NCI-H2196 treated with DMSO at 0.1 percent for 48 hours (cell line): ENCODE results near the gene SLC38A7.
"Not testable (repeated sequence)": the region's sequence is repeated elsewhere in the genome, so short reads cannot be mapped to it uniquely, and the experiment has no call there.

Experiments
- DNase-seq: peaks from one replicate; lab custom pipeline; 2025; ENCODE audit not compliant: unreplicated experiment; lab: John Stamatoyannopoulos, UW

The SLC38A7 gene

DNA sequence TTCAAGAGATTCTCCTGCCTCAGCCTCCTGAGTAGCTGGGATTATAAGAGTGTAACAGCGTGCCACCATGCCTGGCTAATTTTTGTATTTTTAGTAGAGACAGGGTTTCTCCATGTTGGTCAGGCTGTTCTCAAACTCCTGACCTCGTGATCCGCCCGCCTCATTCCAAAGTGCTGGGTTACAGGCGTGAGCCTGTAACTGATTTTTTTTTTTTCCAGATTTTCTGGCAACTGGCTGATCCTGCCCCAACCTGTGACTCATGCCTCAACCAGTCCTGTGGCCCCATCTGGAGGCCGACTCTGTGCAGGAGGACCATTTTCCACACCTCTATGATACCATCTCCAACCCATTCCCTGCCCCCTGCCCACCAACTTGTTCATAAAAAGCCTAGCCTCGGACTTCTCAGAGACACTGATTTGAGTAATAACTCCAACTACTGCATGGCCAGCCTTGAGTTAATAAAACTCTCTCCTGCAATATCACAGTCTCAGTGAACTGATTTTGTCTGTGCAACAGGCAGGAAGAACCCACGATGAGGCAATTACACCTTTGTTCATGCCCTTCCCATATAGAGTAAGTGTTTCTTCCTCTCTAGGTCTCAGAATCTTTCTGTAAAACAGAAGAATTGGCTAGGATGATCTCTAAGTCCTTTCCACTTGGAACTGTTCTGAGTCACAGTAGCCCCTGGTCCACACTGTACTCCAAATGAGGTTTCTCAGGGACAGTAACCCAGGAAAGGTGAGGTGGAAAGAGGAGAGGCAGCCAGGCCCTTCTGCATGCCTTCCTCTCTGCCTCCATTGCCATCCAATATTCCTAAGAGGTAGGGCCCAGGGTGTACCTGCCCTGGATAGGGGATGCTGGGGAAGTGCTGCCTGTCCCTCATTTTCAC lies 46.2 kb downstream of the SLC38A7 start:
- DNase-seq: no peak

DNA sequence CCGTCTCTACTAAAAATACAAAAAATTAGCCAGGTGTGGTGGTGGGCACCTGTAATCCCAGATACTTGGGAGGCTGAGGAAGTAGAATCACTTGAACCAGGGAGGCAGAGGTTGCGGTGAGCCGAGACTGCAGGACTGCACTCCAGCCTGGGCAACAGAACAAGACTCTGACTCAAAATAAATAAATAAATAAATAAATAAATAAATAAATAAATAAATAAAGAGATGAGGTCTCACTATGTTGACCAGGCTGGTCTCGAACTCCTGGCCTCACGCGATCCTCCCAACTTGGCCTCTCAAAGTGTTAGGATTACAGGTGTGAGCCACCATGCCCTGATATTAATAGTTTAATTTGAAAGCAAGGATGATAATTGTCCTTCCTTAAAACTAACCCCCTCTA lies 47.5 kb downstream of the SLC38A7 start:
- DNase-seq: not testable (repeated sequence)

DNA sequence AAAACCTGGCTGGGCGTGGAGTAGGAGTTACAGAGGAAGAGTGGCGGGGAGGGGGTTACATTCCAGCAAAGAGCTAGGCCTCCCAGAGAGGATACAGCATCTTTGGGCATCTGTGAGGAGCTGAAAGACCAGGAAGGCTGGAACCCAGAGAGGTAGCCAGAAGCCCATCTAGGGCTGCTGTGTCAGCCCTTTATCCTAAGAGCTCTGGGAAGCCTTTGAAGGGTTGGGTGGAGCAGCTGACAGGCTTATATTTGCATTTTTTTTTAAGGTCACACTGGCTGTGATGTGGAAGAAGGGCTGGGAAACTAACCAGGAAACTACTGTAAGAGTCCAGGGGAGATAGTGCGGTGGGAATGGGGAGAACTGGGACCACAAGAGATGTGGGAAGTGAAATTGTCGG lies 48.1 kb downstream of the SLC38A7 start:
- DNase-seq: no peak

DNA sequence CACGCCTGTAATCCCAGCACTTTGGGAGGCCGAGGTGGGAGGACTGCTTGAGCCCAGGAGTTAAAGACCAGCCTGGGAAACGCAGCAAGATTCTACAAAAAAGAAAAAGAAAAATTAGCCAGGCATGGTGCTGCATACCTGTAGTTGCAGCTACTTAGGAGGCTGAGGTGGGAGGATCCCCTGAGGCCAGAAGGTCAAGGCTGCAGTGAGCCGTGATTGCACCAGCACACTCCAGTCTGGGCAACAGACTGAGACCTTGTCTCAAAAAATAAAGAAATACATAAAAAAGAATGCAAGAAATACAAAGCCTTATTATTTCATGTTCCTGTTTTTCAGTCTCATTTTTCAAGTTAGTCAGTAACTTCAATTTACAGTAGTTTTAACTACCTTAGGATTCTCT lies 49.1 kb downstream of the SLC38A7 start:
- no peak for DNase-seq

DNA sequence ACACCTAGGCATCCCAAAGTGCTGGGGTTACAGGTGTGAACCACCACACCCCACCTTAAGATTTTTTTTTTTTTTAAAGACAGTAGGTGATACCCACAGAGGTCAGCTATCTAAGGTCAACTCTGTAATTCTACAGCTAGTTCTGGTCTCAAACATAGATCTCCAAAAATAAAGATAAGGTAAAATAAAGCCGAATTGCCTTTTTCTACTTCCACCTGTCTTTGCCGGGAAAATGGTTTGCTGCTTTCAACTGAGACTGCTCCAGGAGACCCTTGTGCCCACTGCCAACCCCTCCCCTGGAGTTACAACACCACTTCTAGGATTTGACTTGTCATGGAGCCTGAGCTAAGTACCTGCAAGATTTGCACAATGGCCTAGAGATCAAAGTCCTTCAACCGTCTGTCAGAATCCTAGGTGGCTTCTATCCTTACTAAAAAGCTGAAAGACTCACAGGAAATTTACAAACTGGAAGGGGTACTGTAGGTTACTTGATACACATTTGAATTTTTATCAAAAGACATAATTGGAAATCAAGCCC lies 50.2 kb downstream of the SLC38A7 start:
- DNase-seq: no peak

DNA sequence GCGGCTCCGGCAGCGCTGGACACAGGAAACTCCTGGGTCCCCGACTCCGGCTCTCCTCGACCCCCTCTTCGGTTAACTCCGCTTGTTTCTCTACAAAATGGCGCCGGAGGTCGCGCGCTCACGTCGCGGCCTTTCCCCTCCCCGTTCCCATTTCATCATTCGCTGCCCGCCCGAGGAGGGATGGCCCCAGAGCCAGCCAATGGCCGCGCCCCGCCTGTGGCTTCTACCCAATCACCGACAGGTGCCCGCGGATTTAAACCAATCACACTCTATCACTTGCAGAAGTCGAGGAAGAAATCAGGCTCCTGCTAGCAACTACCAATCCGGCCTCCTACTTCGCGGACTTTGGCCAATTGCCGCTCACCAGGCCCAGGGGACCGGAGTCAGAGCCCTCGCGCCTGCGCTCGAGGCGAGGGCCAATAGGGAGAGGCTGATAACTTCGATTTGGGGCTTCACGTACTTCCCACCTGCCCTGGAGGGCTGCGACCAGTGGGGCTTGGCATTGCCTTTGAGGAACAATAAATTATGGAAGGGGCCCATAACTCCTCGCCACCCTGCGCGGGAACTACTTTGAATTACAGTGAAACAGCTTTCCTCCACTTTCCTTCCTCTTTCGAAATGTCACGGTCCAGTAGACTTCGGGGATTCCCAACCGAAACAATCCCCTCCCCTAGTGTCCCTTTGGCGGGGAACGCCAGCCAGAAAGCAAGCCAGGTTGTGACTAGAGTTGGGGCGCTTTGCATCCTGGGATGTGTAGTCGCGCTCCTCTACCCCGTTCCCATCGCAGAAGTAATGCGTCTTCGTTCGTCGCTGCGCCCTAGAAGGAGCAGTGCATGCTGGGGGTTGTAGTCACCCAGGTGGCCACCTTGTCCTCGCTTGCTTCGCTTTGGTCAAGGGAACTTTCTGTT lies 54.6 kb downstream of the SLC38A7 start, which contains the start of gene CNOT1:
Gene CNOT1 (minus strand): TSS at position 94 of the 908 bp plus-strand sequence. CDS start 30,489 bp downstream, outside the sequence.
- peak; percentile 88 for DNase-seq

DNA sequence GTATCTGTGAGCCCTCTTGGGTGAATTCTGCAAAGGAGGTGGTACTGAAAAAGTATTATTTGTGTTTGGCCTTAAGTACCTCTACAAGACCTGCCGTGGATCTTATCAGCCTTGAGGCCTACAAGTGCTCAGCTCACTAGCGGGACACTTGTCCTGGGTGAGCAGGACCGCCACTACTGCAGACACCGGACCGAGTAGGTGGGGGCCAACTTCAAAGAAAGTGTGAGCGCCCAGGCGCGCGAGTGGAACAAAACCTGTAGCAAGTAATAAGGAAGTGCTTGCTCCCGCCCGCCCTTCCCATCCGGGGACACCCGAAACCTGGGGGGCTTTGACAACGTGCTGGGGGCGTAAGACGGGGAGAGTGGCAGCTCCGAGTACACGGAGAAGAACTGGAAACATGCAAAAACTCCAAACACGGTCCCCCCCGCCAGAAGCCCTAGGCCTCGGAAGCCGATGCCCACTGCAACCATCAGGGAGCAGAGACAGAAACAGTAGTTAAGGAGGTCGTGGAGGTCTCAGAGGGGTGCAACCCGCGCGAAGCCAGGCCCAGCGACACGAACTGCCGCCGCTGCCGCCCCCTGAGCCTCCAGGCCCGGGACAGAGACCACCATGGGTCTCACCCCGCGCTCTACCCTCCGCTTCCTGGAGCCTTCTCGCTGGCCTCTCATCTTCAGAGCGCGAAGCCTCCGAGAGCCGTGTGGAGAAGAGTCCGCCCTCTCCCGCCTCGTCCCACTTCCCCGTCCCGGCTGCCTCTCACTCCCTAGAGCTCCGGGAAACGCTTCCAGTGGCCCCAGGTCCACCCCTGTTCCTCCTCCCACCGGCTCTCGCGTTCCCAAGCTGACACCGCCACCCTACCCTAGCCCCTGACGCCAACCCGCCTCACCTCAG lies 55.5 kb downstream of the SLC38A7 start:
- DNase-seq: no peak

DNA sequence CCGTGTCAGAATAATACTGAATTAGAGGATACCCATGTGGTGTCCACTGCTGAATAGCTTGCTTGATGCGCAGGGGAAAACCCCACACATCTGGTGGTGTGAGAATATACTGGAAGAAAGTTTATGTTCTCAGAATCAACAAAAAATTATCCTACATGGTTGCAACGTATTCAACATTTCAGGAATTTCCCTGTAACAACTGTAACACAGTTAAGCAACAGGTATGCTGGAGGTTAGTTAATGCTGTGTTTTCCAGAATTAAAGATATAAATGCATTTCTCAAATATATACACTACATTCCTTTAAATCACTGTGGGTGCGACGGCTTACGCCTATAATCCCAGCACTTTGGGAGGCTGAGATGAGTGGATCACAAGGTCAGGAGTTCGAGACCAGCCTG lies 60.4 kb downstream of the SLC38A7 start:
- DNase-seq: no peak

DNA sequence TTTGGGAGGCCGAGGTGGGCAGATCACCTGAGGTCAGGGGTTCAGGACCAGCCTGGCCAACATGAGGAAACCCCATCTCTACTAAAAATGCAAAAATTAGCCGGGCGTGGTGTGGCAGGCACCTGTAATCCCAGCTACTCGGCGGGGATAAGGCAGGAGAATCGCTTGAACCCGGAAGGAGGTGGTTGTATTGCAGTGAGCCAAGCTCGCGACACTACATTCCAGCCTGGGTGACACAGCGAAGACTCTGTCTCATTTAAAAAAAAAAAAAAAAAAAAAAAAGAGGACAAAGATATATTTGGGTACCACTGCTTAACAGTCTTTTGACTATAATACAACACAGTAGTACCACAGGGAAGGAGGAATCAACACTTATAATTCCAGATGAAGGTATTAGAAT lies 64.2 kb downstream of the SLC38A7 start:
- DNase-seq: no peak

DNA sequence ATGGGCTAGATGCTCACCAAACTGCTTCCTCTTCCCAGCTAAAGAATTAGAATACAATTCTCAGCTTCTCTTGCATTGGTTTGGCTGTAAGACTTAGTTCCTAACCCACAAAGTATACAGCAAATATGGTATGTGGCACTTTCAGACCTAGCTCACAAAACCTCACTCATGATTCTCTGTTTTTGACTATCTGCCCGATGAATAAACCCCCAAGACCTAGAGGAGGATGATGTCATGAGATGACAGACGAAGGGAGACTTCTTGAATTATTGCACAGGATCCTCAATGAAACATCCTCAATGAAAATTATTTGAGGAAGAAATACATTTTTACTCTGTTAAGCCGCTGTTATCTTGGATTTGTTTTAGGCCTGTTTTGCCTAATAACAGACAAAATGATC lies 69.3 kb downstream of the SLC38A7 start:
- DNase-seq: no peak
